PFSK-1 (cell line): ENCODE measurements around the gene OR10H2.

Experiments
- FOXP2 ChIP-seq: optimal IDR thresholded peaks from 2 replicates; pipeline ENCODE3; 2011; ENCODE audit warnings: borderline replicate concordance, control low read depth, inconsistent platforms; ENCODE audit not compliant: insufficient read depth; ENCODE audit errors: extremely low read length, extremely low read depth
- POLR2AphosphoS5 ChIP-seq: IDR thresholded peaks from 2 replicates; pipeline ENCODE4 v1.6.1; 2012; ENCODE audit warnings: low read depth, mild to moderate bottlenecking, control low read depth, low read length, moderate library complexity
- REST ChIP-seq, 2 experiments: IDR thresholded peaks; 2 replicates each; pipeline versions ENCODE4 v1.6.1 to v1.8.0; 2011 to 2012; ENCODE audit warnings: low read depth in 2 of 2, low read length in 2 of 2, control low read depth in 1 of 2, inconsistent platforms in 1 of 2, mild to moderate bottlenecking in 1 of 2, moderate library complexity in 1 of 2; ENCODE audit not compliant: insufficient read depth in 1 of 2
- SIN3A ChIP-seq: IDR thresholded peaks from 2 replicates; pipeline ENCODE4 v1.6.1; 2012; ENCODE audit warnings: mild to moderate bottlenecking, low read length, moderate library complexity, borderline replicate concordance; ENCODE audit not compliant: insufficient read depth
- TAF1 ChIP-seq: IDR thresholded peaks from 2 replicates; pipeline ENCODE4 v1.6.1; 2012; ENCODE audit warnings: low read length, control low read depth, borderline replicate concordance; ENCODE audit not compliant: insufficient read depth

The OR10H2 gene

DNA sequence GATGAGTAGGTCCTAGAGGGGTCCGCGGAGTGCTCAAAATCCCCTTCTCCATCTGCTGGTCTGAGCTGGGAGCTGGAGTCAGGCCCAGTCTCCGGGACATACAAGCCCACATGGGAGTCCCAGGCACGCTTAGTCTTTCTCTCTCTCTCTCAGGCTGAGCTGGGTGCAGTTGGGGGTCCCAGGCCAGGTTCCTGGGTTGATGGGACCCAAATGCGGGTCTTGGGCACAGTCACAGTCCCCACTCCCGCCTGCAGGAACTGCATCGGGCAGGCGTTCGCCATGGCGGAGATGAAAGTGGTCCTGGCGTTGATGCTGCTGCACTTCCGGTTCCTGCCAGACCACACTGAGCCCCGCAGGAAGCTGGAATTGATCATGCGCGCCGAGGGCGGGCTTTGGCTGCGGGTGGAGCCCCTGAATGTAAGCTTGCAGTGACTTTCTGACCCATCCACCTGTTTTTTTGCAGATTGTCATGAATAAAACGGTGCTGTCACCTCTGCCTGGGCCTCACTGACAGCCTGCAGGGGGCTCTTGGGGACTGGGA is 31.1 kb upstream of the OR10H2 start:
- TF ChIP-seq SIN3A (no peak), FOXP2 (no peak), TAF1 (no peak), POLR2AphosphoS5 (no peak), REST (IDR thresholded peaks at IDR 0.05; ENCODE audit: insufficient read depth in 1 of 2, low read depth in 2 of 2, low read length in 2 of 2) (no peak)

GRCh38 chr19:15701757-15702533 is 25.9 kb upstream of the OR10H2 start:
- no peak for TF ChIP-seq SIN3A
- no peak for TF ChIP-seq TAF1
- no peak for TF ChIP-seq POLR2AphosphoS5
- no peak for TF ChIP-seq REST (IDR thresholded peaks at IDR 0.05; ENCODE audit: insufficient read depth in 1 of 2, low read depth in 2 of 2, low read length in 2 of 2)
- TF ChIP-seq FOXP2: no peak

DNA sequence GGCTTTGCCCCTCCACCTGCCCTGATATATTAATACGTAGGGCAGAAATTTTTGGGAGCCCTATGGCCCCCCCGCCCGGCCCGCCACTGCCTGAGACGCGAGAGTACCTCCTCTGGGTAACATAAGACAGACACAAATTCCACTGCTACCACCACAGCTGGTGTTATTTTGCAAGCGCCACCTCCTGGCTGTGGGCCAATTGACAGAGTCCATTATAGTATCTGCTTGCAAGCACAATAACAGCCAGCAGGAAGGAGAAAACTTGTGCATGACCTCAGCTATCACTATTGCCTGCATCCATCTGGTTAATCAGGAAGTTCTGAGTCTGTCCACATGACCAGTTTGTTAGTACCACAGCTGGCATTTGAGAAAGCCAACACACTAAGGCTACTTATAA is 25.3 kb upstream of the OR10H2 start:
- TF ChIP-seq SIN3A (no peak), TAF1 (no peak), POLR2AphosphoS5 (no peak)

- TF ChIP-seq TAF1 (no peak), FOXP2 (no peak)
Measured at GRCh38 chr19:15714638-15715037, 13.2 kb upstream of the OR10H2 start.

- no peak for TF ChIP-seq SIN3A
- no peak for TF ChIP-seq FOXP2
- no peak for TF ChIP-seq POLR2AphosphoS5
- TF ChIP-seq REST (IDR thresholded peaks at IDR 0.05; ENCODE audit: insufficient read depth in 1 of 2, low read depth in 2 of 2, low read length in 2 of 2): no peak
- TF ChIP-seq TAF1: no peak
Measured at GRCh38 chr19:15715642-15716041, 12.2 kb upstream of the OR10H2 start.

GRCh38 chr19:15717809-15718208 is 10.0 kb upstream of the OR10H2 start:
- TF ChIP-seq TAF1: no peak
- peak; percentile 78 to 91 for TF ChIP-seq REST (IDR thresholded peaks at IDR 0.05; ENCODE audit: insufficient read depth in 1 of 2, low read depth in 2 of 2, low read length in 2 of 2)
